ENCODE results near the gene CARD14. TPM values are rescaled to one million over a fixed set of nuclear protein-coding genes. Genes with fewer than 3 reads are reported as not detected.
"Not testable (repeated sequence)": the region's sequence is repeated elsewhere in the genome, so short reads cannot be mapped to it uniquely, and the experiment has no call there.

Gene CARD14
- total RNA-seq, 1 experiment from 2014 or later: 16.5 TPM

DNA sequence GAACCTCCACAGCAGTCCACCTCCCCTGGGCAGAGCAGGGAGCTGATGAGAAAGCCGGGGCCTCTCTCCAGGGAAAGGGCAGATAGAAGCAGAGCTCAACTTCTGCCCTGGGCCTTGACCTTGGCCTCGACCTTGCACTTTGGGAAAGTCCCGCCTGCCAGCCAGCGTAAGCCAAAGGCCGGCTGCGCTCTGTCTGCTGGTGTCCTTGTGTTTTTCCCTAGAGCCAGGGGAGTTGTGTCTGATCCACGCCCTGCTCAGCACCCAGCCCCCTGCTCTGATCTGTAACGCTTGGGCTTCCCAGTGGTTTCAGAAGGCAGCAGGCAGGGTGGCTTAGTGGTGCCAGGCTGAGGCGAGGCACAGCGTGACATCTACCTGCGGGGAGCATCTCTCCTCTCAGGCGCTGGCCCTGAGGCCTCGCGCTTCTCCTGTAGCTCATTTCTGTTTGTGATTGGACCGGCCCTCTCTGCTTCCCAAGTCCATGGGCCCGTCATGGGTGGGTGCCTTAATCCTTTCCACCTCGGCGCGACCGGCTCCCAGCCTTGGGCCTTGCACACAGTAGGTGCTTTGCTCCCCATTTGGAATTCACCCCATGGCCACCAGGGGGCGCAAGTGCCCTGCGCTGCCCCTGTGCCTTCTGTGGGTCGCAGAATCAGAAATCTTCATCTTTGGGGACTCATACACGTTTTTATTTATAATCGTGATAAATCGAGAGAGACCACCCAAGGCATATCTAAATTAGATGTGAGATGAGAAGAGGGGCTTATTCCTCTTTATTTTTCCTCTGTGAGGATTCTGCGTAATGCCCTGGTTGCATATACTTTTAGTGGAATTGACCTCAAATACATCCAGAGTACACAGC lies 26.1 kb downstream of the CARD14 start:
- Histone ChIP-seq H3K79me2 (ENCODE audit: low read depth) (no peaks in the 10 kb centered on the region), H3K4me1 (replicated peaks; ENCODE audit: insufficient read depth) (no peaks in the 10 kb centered on the region), H2AFZ (no peak overlapping the region), H4K20me1 (ENCODE audit: insufficient read depth) (no peaks in the 10 kb centered on the region), H3K27me3 (ENCODE audit: insufficient read depth, low read depth) (no peaks in the 10 kb centered on the region), H3K27ac (no peak overlapping the region), H3K4me2 (no peak overlapping the region), H3F3A (ENCODE audit: insufficient read depth, low read depth) (no peaks in the 10 kb centered on the region), H3K36me3 (ENCODE audit: low read depth) (no peaks in the 10 kb centered on the region), H3K9me2 (ENCODE audit: insufficient read depth) (no peaks in the 10 kb centered on the region), H3K4me3 (no peak overlapping the region), H3K9me3 (ENCODE audit: insufficient read depth, low read depth) (no peaks in the 10 kb centered on the region)
- no peak for DNase-seq
- ChIA-PET CTCF (no interaction called here), POLR2A (ENCODE audit: unreplicated experiment) (no interaction called here)
- no peak for TF ChIP-seq EZH2 (IDR thresholded peaks at IDR 0.05; ENCODE audit: low read depth)
- TF ChIP-seq, protein P1, sequence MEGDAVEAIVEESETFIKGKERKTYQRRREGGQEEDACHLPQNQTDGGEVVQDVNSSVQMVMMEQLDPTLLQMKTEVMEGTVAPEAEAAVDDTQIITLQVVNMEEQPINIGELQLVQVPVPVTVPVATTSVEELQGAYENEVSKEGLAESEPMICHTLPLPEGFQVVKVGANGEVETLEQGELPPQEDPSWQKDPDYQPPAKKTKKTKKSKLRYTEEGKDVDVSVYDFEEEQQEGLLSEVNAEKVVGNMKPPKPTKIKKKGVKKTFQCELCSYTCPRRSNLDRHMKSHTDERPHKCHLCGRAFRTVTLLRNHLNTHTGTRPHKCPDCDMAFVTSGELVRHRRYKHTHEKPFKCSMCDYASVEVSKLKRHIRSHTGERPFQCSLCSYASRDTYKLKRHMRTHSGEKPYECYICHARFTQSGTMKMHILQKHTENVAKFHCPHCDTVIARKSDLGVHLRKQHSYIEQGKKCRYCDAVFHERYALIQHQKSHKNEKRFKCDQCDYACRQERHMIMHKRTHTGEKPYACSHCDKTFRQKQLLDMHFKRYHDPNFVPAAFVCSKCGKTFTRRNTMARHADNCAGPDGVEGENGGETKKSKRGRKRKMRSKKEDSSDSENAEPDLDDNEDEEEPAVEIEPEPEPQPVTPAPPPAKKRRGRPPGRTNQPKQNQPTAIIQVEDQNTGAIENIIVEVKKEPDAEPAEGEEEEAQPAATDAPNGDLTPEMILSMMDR (conservative IDR thresholded peaks at IDR 0.05): peak; percentile 99
- intact Hi-C loops (cut with micrococcal nuclease; ENCODE audit: unreplicated experiment): no loop called here
- BruUV-seq (replicated peaks): no TSS peak

DNA sequence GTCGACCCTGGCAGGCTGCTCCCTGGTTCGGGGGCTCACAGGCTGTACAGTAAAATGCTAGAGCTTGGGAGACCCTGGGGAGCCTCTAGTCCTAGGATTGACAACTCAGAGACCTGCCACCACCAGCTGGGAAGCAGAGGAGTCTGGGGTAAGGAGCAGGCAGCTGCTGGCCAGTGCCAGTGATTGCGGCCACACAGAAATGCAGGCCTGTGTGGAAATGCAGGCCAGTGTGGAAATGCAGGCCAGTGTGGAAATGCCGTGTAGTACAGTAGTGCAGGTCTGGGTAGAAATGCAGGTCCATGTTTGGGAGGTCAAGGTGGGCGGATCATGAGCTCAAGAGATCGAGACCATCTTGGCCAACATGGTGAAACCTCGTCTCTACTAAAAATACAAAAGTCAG lies 26.8 kb downstream of the CARD14 start:
- no peaks in the 10 kb centered on the region for H3F3A ChIP-seq (ENCODE audit: insufficient read depth, low read depth)
- DNase-seq: no peak
- H3K36me3 ChIP-seq (ENCODE audit: low read depth): no peaks in the 10 kb centered on the region
- BruUV-seq (replicated peaks): no TSS peak
- no peak overlapping the region for H3K4me3 ChIP-seq
- TF ChIP-seq, protein P1 (conservative IDR thresholded peaks at IDR 0.05): no peak
- H3K9me3 ChIP-seq (ENCODE audit: insufficient read depth, low read depth): no peaks in the 10 kb centered on the region
- ChIA-PET CTCF (no interaction called here), POLR2A (ENCODE audit: unreplicated experiment) (no interaction called here)
- no peaks in the 10 kb centered on the region for H4K20me1 ChIP-seq (ENCODE audit: insufficient read depth)
- intact Hi-C loops (cut with micrococcal nuclease; ENCODE audit: unreplicated experiment): no loop called here
- H2AFZ ChIP-seq: no peak overlapping the region
- no peak overlapping the region for H3K4me2 ChIP-seq
- no peak overlapping the region for H3K27ac ChIP-seq
- no peaks in the 10 kb centered on the region for H3K79me2 ChIP-seq (ENCODE audit: low read depth)
- no peaks in the 10 kb centered on the region for H3K27me3 ChIP-seq (ENCODE audit: insufficient read depth, low read depth)
- H3K4me1 ChIP-seq (replicated peaks; ENCODE audit: insufficient read depth): no peaks in the 10 kb centered on the region
- H3K9me2 ChIP-seq (ENCODE audit: insufficient read depth): no peaks in the 10 kb centered on the region

DNA sequence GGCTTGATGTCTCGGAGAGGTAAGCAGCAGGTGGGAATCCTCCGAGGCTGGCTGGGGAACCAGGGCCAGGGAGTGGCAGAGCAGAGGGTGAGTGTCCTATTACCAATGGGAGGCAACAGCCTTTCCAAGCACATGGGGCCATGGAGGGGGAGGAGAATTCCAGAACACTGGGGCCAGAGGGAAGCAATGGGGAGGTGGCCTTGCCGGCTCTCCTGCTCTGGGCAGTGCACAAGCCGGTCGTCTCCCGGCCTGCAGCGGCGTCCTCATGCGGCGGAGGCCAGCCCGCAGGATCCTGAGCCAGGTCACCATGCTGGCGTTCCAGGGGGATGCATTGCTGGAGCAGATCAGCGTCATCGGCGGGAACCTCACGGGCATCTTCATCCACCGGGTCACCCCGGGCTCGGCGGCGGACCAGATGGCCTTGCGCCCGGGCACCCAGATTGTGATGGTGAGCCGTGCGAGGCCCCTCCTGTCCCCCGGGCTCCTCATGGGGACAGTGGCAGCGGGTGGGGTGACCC lies 28.4 kb downstream of the CARD14 start:
- Histone ChIP-seq H3K4me1 (replicated peaks; ENCODE audit: insufficient read depth) (no peaks in the 10 kb centered on the region), H3K36me3 (ENCODE audit: low read depth) (no peaks in the 10 kb centered on the region), H3K9me2 (ENCODE audit: insufficient read depth) (no peaks in the 10 kb centered on the region), H3K27ac (no peak overlapping the region), H3K4me3 (no peak overlapping the region), H3K4me2 (no peak overlapping the region), H2AFZ (no peak overlapping the region), H3K79me2 (ENCODE audit: low read depth) (no peaks in the 10 kb centered on the region), H3K9me3 (ENCODE audit: insufficient read depth, low read depth) (no peaks in the 10 kb centered on the region), H3K27me3 (ENCODE audit: insufficient read depth, low read depth) (no peaks in the 10 kb centered on the region), H3F3A (ENCODE audit: insufficient read depth, low read depth) (no peaks in the 10 kb centered on the region), H4K20me1 (ENCODE audit: insufficient read depth) (no peaks in the 10 kb centered on the region)
- BruUV-seq (replicated peaks): no TSS peak
- DNase-seq: no peak
- intact Hi-C loops (cut with micrococcal nuclease; ENCODE audit: unreplicated experiment): no loop called here
- TF ChIP-seq, protein P1 (conservative IDR thresholded peaks at IDR 0.05): no peak
- TF ChIP-seq EZH2 (IDR thresholded peaks at IDR 0.05; ENCODE audit: low read depth): no peak
- CTCF ChIA-PET: no interaction called here
- POLR2A ChIA-PET (ENCODE audit: unreplicated experiment): no interaction called here

DNA sequence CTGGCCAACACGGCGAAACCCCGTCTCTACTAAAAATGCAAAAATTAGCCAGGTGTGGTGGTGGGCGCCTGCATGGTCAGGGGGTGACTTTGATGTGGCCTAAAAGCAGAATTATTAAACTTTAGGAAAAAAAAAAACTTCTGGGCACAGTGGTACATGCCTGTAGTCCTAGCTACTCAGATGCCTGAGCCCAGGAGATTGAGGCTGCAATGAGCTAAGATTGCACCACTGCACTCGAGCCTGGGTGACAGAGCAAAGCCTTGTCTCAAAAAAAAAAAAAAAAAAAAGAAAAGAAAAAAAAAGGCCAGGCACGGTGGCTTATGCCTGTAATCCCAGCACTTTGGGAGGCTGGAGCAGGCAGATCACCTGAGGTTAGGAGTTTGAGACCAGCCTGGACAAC lies 29.5 kb downstream of the CARD14 start:
- H3K27me3 ChIP-seq (ENCODE audit: insufficient read depth, low read depth); H3K4me1 ChIP-seq (replicated peaks; ENCODE audit: insufficient read depth); H3K4me3 ChIP-seq; H3F3A ChIP-seq (ENCODE audit: insufficient read depth, low read depth); intact Hi-C loops (cut with micrococcal nuclease; ENCODE audit: unreplicated experiment); H4K20me1 ChIP-seq (ENCODE audit: insufficient read depth); H3K27ac ChIP-seq; H3K9me2 ChIP-seq (ENCODE audit: insufficient read depth); H3K4me2 ChIP-seq; H3K79me2 ChIP-seq (ENCODE audit: low read depth); H3K36me3 ChIP-seq (ENCODE audit: low read depth); DNase-seq; H3K9me3 ChIP-seq (ENCODE audit: insufficient read depth, low read depth); BruUV-seq (replicated peaks); H2AFZ ChIP-seq: not testable (repeated sequence)
- POLR2A ChIA-PET (ENCODE audit: unreplicated experiment): interaction anchor here (0.6 kb wide), 1 partner anchor 674 kb away, joined by 3 read pairs; no protein-coding TSS in a partner anchor
- CTCF ChIA-PET: interaction anchor here (0.7 kb wide), 1 partner anchor 163 kb away, joined by 9 read pairs; no protein-coding TSS in a partner anchor

All from PC-9 (cell line).